ENCODE results near the gene CSF1. TPM values are rescaled to one million over a fixed set of nuclear protein-coding genes. Genes with fewer than 3 reads are reported as not detected.

The CSF1 gene
- total RNA-seq, 1 donor, result 64.8 TPM

- no peak for TF ChIP-seq CTCF (IDR thresholded peaks at IDR 0.05; ENCODE audit: insufficient read depth, low read depth, low read length)
- DNase-seq (ENCODE audit: low read depth), result peak; percentile 47
- H3K4me3 ChIP-seq (ENCODE audit: low read depth, low read length), result no peak overlapping the region
Observed at GRCh38 chr1:109969146-109969829, 58.6 kb downstream of the CSF1 start.

DNA sequence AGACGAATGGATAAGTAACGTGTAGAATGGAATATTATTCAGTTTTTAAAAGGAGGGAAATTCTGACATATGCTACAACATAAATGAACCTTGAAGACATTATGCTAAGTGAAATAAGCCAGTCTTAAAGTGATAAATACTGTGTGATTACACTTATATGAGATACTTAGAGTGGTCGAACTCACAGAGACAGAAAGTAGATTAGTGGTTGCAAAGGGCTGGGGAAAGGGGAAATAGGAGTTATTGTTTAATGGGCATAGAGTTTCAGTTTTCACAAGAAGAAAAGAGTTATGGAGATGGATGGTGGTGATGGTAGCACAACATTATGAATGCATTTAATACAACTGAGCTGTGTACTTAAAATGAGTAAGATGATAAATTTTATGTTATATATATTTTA lies 59.3 kb downstream of the CSF1 start:
- no peak for DNase-seq (ENCODE audit: low read depth)
- no peak for TF ChIP-seq CTCF (IDR thresholded peaks at IDR 0.05; ENCODE audit: insufficient read depth, low read depth, low read length)
- no peak overlapping the region for H3K4me3 ChIP-seq (ENCODE audit: low read depth, low read length)

DNA sequence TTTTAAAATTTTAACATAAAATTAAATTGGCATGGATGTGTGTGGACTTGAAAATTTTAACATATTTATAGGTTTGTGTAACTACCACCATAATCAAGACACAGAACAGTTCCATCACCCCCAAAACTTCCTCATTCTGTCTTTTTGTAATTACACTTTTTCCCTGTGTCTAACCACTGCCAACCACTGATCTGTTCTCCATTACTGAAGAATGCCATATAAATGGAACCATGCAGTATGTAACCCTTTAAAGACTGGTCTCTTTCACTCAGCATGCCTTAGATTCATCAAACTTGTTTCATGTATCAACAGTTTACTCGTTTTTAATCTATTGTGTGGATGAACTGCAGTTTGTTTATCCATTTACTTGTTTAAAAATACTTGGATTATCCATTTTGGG lies 60.9 kb downstream of the CSF1 start:
- DNase-seq (ENCODE audit: low read depth), result no peak
- TF ChIP-seq CTCF (IDR thresholded peaks at IDR 0.05; ENCODE audit: insufficient read depth, low read depth, low read length), result no peak
- H3K4me3 ChIP-seq (ENCODE audit: low read depth, low read length), result no peak overlapping the region

DNA sequence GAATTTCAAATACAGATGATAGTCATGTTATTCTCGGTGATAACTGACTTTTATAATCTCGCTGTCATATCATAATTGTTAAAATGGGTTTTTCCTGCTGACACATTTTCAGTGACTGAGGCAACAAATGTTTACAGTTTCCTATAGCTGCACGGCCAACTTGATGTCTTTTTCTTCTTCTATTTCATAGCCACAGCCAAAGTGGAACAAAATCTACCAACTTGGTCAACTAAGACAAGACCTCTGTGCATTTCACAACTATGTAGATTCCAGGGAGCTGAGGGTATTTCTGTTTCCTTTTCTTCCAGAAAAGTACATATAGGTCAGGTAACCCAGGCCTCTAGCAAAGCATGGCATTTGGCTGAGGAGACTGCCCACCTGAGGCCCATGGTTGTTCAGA lies 63.5 kb downstream of the CSF1 start:
- no peak for DNase-seq (ENCODE audit: low read depth)
- TF ChIP-seq CTCF (IDR thresholded peaks at IDR 0.05; ENCODE audit: insufficient read depth, low read depth, low read length), result no peak
- H3K4me3 ChIP-seq (ENCODE audit: low read depth, low read length), result no peak overlapping the region

GRCh38 chr1:109975718-109976117 lies 65.1 kb downstream of the CSF1 start:
- H3K4me3 ChIP-seq (ENCODE audit: low read depth, low read length), result no peak overlapping the region
- no peak for TF ChIP-seq CTCF (IDR thresholded peaks at IDR 0.05; ENCODE audit: insufficient read depth, low read depth, low read length)
- DNase-seq (ENCODE audit: low read depth), result peak; percentile 88

- no peak overlapping the region for H3K4me3 ChIP-seq (ENCODE audit: low read depth, low read length)
- no peak for DNase-seq (ENCODE audit: low read depth)
- TF ChIP-seq CTCF (IDR thresholded peaks at IDR 0.05; ENCODE audit: insufficient read depth, low read depth, low read length), result no peak
Observed at GRCh38 chr1:109976762-109977161, 66.1 kb downstream of the CSF1 start.

DNA sequence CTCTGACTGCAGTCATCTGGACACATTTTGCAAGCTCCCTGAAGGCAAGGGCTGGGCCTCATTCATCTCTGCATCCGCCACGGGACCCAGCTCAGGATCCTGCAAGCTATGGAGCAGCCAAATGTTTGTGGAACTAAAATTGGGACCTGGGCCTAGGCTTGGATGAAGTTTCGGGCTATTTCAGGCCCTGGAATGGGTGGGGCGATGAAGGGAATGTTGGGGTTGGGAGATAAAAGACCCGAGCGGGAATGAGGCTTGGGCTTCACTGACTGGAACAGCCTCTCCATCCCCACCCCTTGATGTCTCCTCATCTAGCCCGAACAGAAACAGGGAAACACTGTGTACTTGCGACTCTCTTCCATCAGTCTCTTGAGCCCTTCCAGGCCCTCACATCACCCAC lies 66.6 kb downstream of the CSF1 start:
- H3K4me3 ChIP-seq (ENCODE audit: low read depth, low read length), result no peak overlapping the region
- DNase-seq (ENCODE audit: low read depth), result no peak
- TF ChIP-seq CTCF (IDR thresholded peaks at IDR 0.05; ENCODE audit: insufficient read depth, low read depth, low read length), result no peak

Measured in fibroblast of villous mesenchyme (primary cell).